8988T (cell line): Measurements from ENCODE around the gene OR52E6.

ENCODE experiments used
- DNase-seq: peaks from one replicate; pipeline ENCODE4 v3.0.0; 2011

Gene OR52E6

GRCh38 chr11:5791165-5791564, 50.5 kb downstream of the OR52E6 start, which contains the start of gene OR52N1:
TSS of gene OR52N1 (minus strand) at chr11:5791265. CDS start at chr11:5788816, 2,449 bp downstream.
- DNase-seq: no peak
